Neural progenitor cell (in vitro differentiated cells): ENCODE data around the gene FUT4.

Experiments used
- CTCF ChIP-seq: fragments of 200-600 bp; sonication (generic); IDR thresholded peaks from 2 replicates; pipeline ENCODE4 v1.5.1; 2017; ENCODE audit warnings: antibody characterized with exemption, mild to moderate bottlenecking
- EZH2 ChIP-seq: fragments of 200-600 bp; sonication (generic); IDR thresholded peaks from 2 replicates; pipeline ENCODE4 v1.6.1; 2017; ENCODE audit warnings: antibody characterized with exemption, mild to moderate bottlenecking, moderate library complexity
- EZH2phosphoT487 ChIP-seq: fragments of 200-600 bp; sonication (generic); IDR thresholded peaks from 2 replicates; pipeline ENCODE4 v1.6.1; 2017; ENCODE audit warnings: antibody characterized with exemption

DNA sequence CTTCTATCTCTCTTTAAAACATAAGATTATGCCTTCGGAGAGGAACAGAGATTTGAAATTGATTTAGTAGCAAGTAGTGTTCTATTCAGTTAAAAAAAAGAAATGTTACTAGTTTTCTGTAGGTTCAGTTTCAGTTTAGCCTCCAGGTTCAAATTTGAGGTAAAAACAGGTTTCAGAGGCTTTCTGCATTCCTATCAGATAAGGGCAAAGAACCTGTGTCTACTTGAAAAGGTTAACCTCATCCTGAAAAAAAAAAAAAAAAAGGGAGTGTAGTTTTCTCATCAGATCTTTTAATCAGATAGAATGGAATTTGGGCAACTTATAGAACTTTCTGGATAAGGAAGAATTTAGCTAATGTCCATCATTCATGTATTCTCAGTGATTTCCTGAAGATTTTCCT, 19.4 kb upstream of the FUT4 start:
- no peak for TF ChIP-seq CTCF
- TF ChIP-seq EZH2 = no peak
- TF ChIP-seq EZH2phosphoT487 = no peak
